K562 (cell line): ENCODE measurements around the gene ANKMY1. TPM values are rescaled to one million over a fixed set of nuclear protein-coding genes. Genes with fewer than 3 reads are reported as not detected.

Experiments used
- ATAC-seq: fragments of 200-7000 bp; cut with Tn5 transposase; 3 replicates; pipeline ENCODE4 v1.9.1; 2020; ENCODE audit warnings: moderate library complexity
- BruUV-seq: library from RNA; stranded (reverse); fragments of 400-500 nt; replicated peaks from 2 replicates; lab custom pipeline; 2021; lab: Mats Ljungman, UMichigan
- CTCF ChIA-PET: fragments of 300-600 bp; formaldehyde crosslinking; extraction: SDS; loops from one replicate; lab custom pipeline; 2021; ENCODE audit warnings: low intra/inter-chr PET ratio; lab: Yijun Ruan, JAX
- POLR2A ChIA-PET: fragments of 300-600, 350-650 bp; sonication (Branson Sonifier 250); formaldehyde crosslinking; extraction: SDS; loops from one replicate; lab custom pipeline; 2021; ENCODE audit warnings: antibody characterized with exemption, inconsistent platforms; lab: Yijun Ruan, JAX
- DNase-seq, 4 experiments: peaks; one replicate each; pipeline versions ENCODE4 v3.0.0 to v3.0.0-alpha.2; 2011 to 2018; ENCODE audit warnings: low spot score in 3 of 4, mixed read lengths in 3 of 4; ENCODE audit errors: extremely low read depth in 1 of 4
- FAIRE-seq: peaks from 2 replicates; lab custom pipeline; 2011; peaks lifted over from hg19 to GRCh38; lab: Jason Lieb, UNC
- H2AFZ ChIP-seq: 2 replicates; pipeline ENCODE4 v1.6.0; 2011; ENCODE audit warnings: low read depth, low read length, control low read depth, inconsistent platforms
- H3K27ac ChIP-seq: fragments of 200-600 bp; 3 replicates; pipeline ENCODE4 v1.8.0; 2011; ENCODE audit warnings: low read depth, mild to moderate bottlenecking, control low read depth, inconsistent platforms, low read length, moderate library complexity, mixed read lengths; ENCODE audit errors: extremely low read depth
- H3K27me3 ChIP-seq, 2 experiments: fragments of 300-600 bp in 1 of 2; 2 replicates in 1 of 2; 3 replicates in 1 of 2; pipeline versions ENCODE4 v1.6.0 to v1.8.0; 2011; ENCODE audit warnings: inconsistent platforms in 2 of 2, low read length in 2 of 2, mild to moderate bottlenecking in 1 of 2, mixed read lengths in 1 of 2, moderate library complexity in 1 of 2; ENCODE audit not compliant: control insufficient read depth in 2 of 2, insufficient read depth in 2 of 2
- H3K36me3 ChIP-seq: fragments of 300-600 bp; 3 replicates; pipeline ENCODE4 v1.8.0; 2011; ENCODE audit warnings: mild to moderate bottlenecking, low read length, inconsistent platforms; ENCODE audit not compliant: control insufficient read depth, insufficient read depth
- H3K4me1 ChIP-seq, 2 experiments: fragments of 200-600 bp in 1 of 2; replicated peaks in 1 of 2; 2 replicates in 1 of 2; 3 replicates in 1 of 2; pipeline versions ENCODE4 v1.5.1 to v1.8.0; 2011; ENCODE audit warnings: inconsistent platforms in 2 of 2, low read length in 2 of 2, mild to moderate bottlenecking in 1 of 2, mixed read lengths in 1 of 2, moderate library complexity in 1 of 2; ENCODE audit not compliant: control insufficient read depth in 2 of 2, insufficient read depth in 2 of 2
- H3K4me2 ChIP-seq: 2 replicates; pipeline ENCODE4 v1.6.1; 2011; ENCODE audit warnings: low read length, control low read depth, inconsistent platforms, mixed read lengths; ENCODE audit not compliant: insufficient read depth
- H3K4me3 ChIP-seq: fragments of 200-600 bp; sonication (generic), shearing (Covaris generic); 2 replicates; pipeline ENCODE4 v1.5.1; 2016; ENCODE audit warnings: control low read depth, inconsistent platforms
- H3K79me2 ChIP-seq: fragments of 200-600 bp; 3 replicates; pipeline ENCODE4 v1.8.0; 2011; ENCODE audit warnings: low read length, inconsistent platforms; ENCODE audit not compliant: control insufficient read depth, insufficient read depth
- H3K9ac ChIP-seq, 2 experiments: 2 replicates each; pipeline versions ENCODE4 v1.6.0 to v1.6.1; 2011; ENCODE audit warnings: low read depth in 2 of 2, low read length in 2 of 2, control low read depth in 1 of 2, inconsistent platforms in 1 of 2, mild to moderate bottlenecking in 1 of 2, mixed read lengths in 1 of 2; ENCODE audit not compliant: insufficient read depth in 1 of 2
- H3K9me1 ChIP-seq: one replicate; pipeline ENCODE4 v1.6.0; 2011; ENCODE audit warnings: inconsistent platforms, mild to moderate bottlenecking, low read length, moderate library complexity; ENCODE audit not compliant: control insufficient read depth, insufficient read depth
- H3K9me3 ChIP-seq: replicated peaks from 2 replicates; pipeline ENCODE4 v1.5.1; 2011; ENCODE audit warnings: low read depth, low read length, inconsistent platforms; ENCODE audit not compliant: control insufficient read depth, insufficient read depth
- H4K20me1 ChIP-seq: replicated peaks from 2 replicates; pipeline ENCODE4 v1.6.1; 2011; ENCODE audit warnings: low read length, inconsistent platforms, mixed read lengths; ENCODE audit not compliant: control insufficient read depth, insufficient read depth
- CREB1 ChIP-seq, 2 experiments: sonication (generic) in 1 of 2; formaldehyde crosslinking in 1 of 2; IDR thresholded peaks; 2 replicates each; pipeline versions ENCODE4 v1.6.1 to v1.8.0; 2012 to 2022; ENCODE audit warnings: inconsistent platforms in 1 of 2, mild to moderate bottlenecking in 1 of 2, missing genetic modification reagents in 1 of 2, moderate library complexity in 1 of 2
- SMARCA4 ChIP-seq: fragments of 450-650 bp; IDR thresholded peaks from 2 replicates; pipeline ENCODE4 v1.6.1; 2016
- WGBS: fragments of 100-300 bp; shearing (Covaris generic); methylation state at CpG from one replicate; pipeline ENCODE4 v1.1.6; 2016; ENCODE audit warnings: low coverage, mixed read lengths; ENCODE audit not compliant: insufficient coverage; ENCODE audit errors: missing lambda C conversion rate; 5-methylcytosine and 5-hydroxymethylcytosine counted together
- in situ Hi-C: fragments of 300-500 bp; cut with MboI; formaldehyde crosslinking; loops from 4 replicates; pipeline ENCODE4 v1.15.0; 2018; ENCODE audit warnings: inconsistent platforms, mixed read lengths
- intact Hi-C: fragments of 100-400 bp; cut with micrococcal nuclease; formaldehyde crosslinking; loops from 2 replicates; pipeline ENCODE4 v1.14.2; 2022
- polyA plus RNA-seq, 8 experiments: library from polyadenylated mRNA; depleted of rRNA in 4 of 8; stranded (reverse) in 5 of 8; unstranded in 3 of 8; fragments of >200 nt; fragmentation: Nextera tagmentation in 2 of 8; fragmentation: Illumina TruSeq in 1 of 8; extraction: Ambion mirVana in 2 of 8; extraction: Trizol in 1 of 8; gene quantifications; 2 replicates each; pipeline versions ENCODE4 v1.2.1 to v1.2.3, GENCODE V29; 2011 to 2014; ENCODE audit warnings: inconsistent platforms in 1 of 8, missing spikeins in 1 of 8
- total RNA-seq, 7 experiments: library from RNA; depleted of rRNA in 6 of 7; stranded (reverse); fragments of >200 nt in 6 of 7; fragmentation: Illumina TruSeq in 2 of 7; extraction: Trizol in 2 of 7; gene quantifications; 2 replicates each; pipeline versions ENCODE4 v1.2.1 to v1.2.3, GENCODE V29; 2011 to 2021; ENCODE audit warnings: low replicate concordance in 1 of 7
- TF ChIP-seq, protein P1 (sequence below): sonication (generic); formaldehyde crosslinking; IDR thresholded peaks from 2 replicates; pipeline ENCODE4 v1.8.0; 2022; ENCODE audit warnings: mild to moderate bottlenecking, missing genetic modification reagents
- TF ChIP-seq, protein P2 (sequence below): fragments of 250-450 bp; sonication (Bioruptor Pico); IDR thresholded peaks from 2 replicates; pipeline ENCODE4 v1.5.1; 2021; ENCODE audit warnings: mild to moderate bottlenecking

ANKMY1 gene
- total and polyA plus RNA-seq, 9 of the 15 experiments (the other 6 are each of a cell fraction or from before 2014, with no cell fraction given), result 0.75 to 15.1 (median 11.7) TPM

DNA sequence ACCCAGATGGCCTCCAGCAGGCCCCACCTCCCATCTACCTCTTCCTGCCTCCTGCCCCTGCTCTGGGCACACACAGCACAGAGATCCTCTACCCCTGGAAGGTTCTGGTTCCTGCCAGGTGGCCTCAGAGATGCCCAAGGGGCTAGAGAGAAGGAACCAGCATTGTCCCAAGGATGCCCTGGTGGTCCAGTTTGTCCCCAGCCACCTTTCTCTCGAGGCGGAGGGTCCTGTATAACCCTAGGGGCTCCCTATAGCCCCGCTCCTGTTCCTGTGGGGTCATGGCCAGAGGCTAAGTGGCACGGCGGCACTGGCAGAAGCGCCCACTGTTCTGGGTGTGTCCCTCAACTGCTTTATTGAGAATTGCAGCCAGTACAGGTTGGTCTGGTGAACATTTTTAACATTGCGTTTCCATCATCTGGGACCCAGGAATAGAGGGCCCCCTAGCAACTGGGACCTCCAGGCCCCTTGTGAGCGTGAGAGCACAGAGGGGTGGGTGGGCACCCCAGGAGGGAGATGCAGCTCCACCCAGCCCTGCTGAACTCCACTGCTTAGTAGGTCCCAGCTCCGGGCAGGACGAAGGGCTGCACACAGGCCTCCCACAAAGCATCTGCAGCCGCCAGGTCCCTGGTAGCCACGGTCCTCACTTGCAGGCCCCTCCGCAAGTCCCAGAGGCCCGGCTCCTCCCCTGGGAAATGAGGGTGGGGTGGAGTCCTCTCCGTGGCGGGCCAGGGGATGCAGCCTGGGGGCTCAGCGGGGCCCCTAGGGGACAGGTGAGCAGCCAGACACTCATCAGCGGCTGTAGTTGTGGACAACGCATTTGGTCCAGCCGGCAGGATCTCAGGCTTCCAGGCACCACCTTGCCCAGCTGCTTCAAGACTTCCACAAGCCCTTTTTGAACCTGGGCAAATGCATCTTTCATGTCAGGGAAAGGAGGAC lies 89.2 kb downstream of the ANKMY1 start:
- no TSS peak for BruUV-seq
- no peaks in the 10 kb centered on the region for H3K36me3 ChIP-seq

More for the DNA sequence above, 89.2 kb downstream of the ANKMY1 start:
- H3K27ac ChIP-seq, result no peak overlapping the region
- TF ChIP-seq, protein P1, sequence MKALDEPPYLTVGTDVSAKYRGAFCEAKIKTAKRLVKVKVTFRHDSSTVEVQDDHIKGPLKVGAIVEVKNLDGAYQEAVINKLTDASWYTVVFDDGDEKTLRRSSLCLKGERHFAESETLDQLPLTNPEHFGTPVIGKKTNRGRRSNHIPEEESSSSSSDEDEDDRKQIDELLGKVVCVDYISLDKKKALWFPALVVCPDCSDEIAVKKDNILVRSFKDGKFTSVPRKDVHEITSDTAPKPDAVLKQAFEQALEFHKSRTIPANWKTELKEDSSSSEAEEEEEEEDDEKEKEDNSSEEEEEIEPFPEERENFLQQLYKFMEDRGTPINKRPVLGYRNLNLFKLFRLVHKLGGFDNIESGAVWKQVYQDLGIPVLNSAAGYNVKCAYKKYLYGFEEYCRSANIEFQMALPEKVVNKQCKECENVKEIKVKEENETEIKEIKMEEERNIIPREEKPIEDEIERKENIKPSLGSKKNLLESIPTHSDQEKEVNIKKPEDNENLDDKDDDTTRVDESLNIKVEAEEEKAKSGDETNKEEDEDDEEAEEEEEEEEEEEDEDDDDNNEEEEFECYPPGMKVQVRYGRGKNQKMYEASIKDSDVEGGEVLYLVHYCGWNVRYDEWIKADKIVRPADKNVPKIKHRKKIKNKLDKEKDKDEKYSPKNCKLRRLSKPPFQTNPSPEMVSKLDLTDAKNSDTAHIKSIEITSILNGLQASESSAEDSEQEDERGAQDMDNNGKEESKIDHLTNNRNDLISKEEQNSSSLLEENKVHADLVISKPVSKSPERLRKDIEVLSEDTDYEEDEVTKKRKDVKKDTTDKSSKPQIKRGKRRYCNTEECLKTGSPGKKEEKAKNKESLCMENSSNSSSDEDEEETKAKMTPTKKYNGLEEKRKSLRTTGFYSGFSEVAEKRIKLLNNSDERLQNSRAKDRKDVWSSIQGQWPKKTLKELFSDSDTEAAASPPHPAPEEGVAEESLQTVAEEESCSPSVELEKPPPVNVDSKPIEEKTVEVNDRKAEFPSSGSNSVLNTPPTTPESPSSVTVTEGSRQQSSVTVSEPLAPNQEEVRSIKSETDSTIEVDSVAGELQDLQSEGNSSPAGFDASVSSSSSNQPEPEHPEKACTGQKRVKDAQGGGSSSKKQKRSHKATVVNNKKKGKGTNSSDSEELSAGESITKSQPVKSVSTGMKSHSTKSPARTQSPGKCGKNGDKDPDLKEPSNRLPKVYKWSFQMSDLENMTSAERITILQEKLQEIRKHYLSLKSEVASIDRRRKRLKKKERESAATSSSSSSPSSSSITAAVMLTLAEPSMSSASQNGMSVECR (CRISPR knock-in tag), result no peak
- TF ChIP-seq SMARCA4 (no peak), CREB1 (IDR thresholded peaks at IDR 0.05) (no peak), CREB1 (CRISPR knock-in tag; IDR thresholded peaks at IDR 0.05) (no peak)
- TF ChIP-seq, protein P2, sequence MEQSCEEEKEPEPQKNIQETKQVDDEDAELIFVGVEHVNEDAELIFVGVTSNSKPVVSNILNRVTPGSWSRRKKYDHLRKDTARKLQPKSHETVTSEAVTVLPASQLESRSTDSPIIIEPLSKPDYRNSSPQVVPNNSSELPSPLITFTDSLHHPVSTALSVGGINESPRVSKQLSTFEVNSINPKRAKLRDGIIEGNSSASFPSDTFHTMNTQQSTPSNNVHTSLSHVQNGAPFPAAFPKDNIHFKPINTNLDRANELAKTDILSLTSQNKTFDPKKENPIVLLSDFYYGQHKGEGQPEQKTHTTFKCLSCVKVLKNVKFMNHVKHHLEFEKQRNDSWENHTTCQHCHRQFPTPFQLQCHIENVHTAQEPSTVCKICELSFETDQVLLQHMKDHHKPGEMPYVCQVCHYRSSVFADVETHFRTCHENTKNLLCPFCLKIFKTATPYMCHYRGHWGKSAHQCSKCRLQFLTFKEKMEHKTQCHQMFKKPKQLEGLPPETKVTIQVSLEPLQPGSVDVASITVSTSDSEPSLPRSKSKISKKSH (CRISPR knock-in tag), result no peak
- TF ChIP-seq, all 486 proteins: peak for 0
- Histone ChIP-seq H3K9me1 (no peaks in the 10 kb centered on the region), H3K4me3 (no peak overlapping the region), H3K4me1 (peaks cover 0 to 7% of the 10 kb centered on the region in 2 experiments; a peak in 1 of 5 replicates), H2AFZ (no peak overlapping the region), H3K9me3 (no peaks in the 10 kb centered on the region), H3K27me3 (no peaks in the 10 kb centered on the region), H3K4me2 (no peak overlapping the region), H4K20me1 (no peaks in the 10 kb centered on the region), H3K9ac (no peak overlapping the region), H3K79me2 (no peaks in the 10 kb centered on the region)
- ATAC-seq (no peak), DNase-seq (no peak), FAIRE-seq (no peak)
- in situ Hi-C loops, result no loop called here
- WGBS, result 71% methylated on average over 12 of the region's 20 CpGs
- intact Hi-C loops, result no loop called here
- ChIA-PET CTCF (no interaction called here), POLR2A (no interaction called here)
